Karpas-422 (cell line): ENCODE results near the gene HINFP. TPM values are rescaled to one million over a fixed set of nuclear protein-coding genes. Genes with fewer than 3 reads are reported as not detected.

ENCODE experiments used
- DNase-seq: peaks from one replicate; pipeline ENCODE4 v3.0.0-alpha.2; 2015
- H2AFZ ChIP-seq: fragments of 200-600 bp; sonication (generic); 2 replicates; pipeline ENCODE4 v1.6.1; 2014; ENCODE audit warnings: antibody characterized with exemption, low read length, mixed read lengths
- H3K27ac ChIP-seq: fragments of 200-600 bp; sonication (generic); 2 replicates; pipeline ENCODE4 v1.5.1; 2014; ENCODE audit warnings: mild to moderate bottlenecking, low read length, moderate library complexity
- H3K27me3 ChIP-seq: fragments of 200-600 bp; sonication (generic); 2 replicates; pipeline ENCODE4 v1.6.1; 2014; ENCODE audit warnings: low read length, mixed read lengths
- H3K36me3 ChIP-seq: fragments of 200-600 bp; sonication (generic); 2 replicates; pipeline ENCODE4 v1.6.1; 2014; ENCODE audit warnings: low read length, mixed read lengths; ENCODE audit not compliant: insufficient read depth
- H3K4me1 ChIP-seq: fragments of 200-600 bp; sonication (generic); 2 replicates; pipeline ENCODE4 v1.6.1; 2014; ENCODE audit warnings: mild to moderate bottlenecking, low read length, mixed read lengths
- H3K4me2 ChIP-seq: fragments of 200-600 bp; sonication (generic); 2 replicates; pipeline ENCODE4 v1.6.1; 2014; ENCODE audit warnings: low read length, low read depth, mild to moderate bottlenecking; ENCODE audit not compliant: poor library complexity, severe bottlenecking
- H3K4me3 ChIP-seq: fragments of 200-600 bp; sonication (generic); 2 replicates; pipeline ENCODE4 v1.5.1; 2014; ENCODE audit warnings: mild to moderate bottlenecking, antibody characterized with exemption, low read length, mixed read lengths
- H3K79me2 ChIP-seq: fragments of 200-600 bp; sonication (generic); 2 replicates; pipeline ENCODE4 v1.6.1; 2014; ENCODE audit warnings: mild to moderate bottlenecking, low read length, mixed read lengths
- H3K9ac ChIP-seq: fragments of 200-600 bp; sonication (generic); 2 replicates; pipeline ENCODE4 v1.6.0; 2014; ENCODE audit warnings: low read length
- H3K9me2 ChIP-seq: fragments of 200-600 bp; sonication (generic), shearing (Covaris generic); replicated peaks from 2 replicates; pipeline ENCODE4 v1.6.0; 2014; ENCODE audit warnings: mild to moderate bottlenecking, low read length, moderate library complexity; ENCODE audit not compliant: insufficient read depth
- H3K9me3 ChIP-seq: fragments of 300-700, 200-600 bp; sonication (generic); 2 replicates; pipeline ENCODE4 v1.6.1; 2014; ENCODE audit warnings: low read length, mixed read lengths
- H4K20me1 ChIP-seq: fragments of 200-600 bp; sonication (generic); 2 replicates; pipeline ENCODE4 v1.6.1; 2014; ENCODE audit warnings: mild to moderate bottlenecking, antibody characterized with exemption, low read length, low read depth; ENCODE audit not compliant: insufficient read depth
- total RNA-seq: library from RNA; depleted of rRNA; stranded (reverse); fragments of >200 nt; shearing (Covaris generic); gene quantifications from 2 replicates; pipeline ENCODE4 v1.2.3, GENCODE V29; 2014; ENCODE audit warnings: low replicate concordance; rRNA removed

The HINFP gene
- 16.3 and 22.4 TPM in 2 replicates for total RNA-seq

- Histone ChIP-seq H4K20me1 (0 out of 2 replicates have a peak, but pooled peaks cover 7% of the 10 kb centered on the region), H3K4me1 (peaks cover 16% of the 10 kb centered on the region), H3K9me2 (no peaks in the 10 kb centered on the region), H3K27me3 (no peaks in the 10 kb centered on the region), H3K79me2 (peaks cover 19% of the 10 kb centered on the region), H2AFZ (no peak within 1 kb of the TSS), H3K4me2 (peak within 1 kb of the TSS; percentile 87), H3K27ac (peak within 1 kb of the TSS; percentile 78), H3K4me3 (peak within 1 kb of the TSS; percentile 89), H3K9ac (peak within 1 kb of the TSS; percentile 85), H3K9me3 (no peaks in the 10 kb centered on the region), H3K36me3 (peaks cover 10% of the 10 kb centered on the region; the same call in 1 of the 2 replicates)
- peak; percentile 97 for DNase-seq
Measured at GRCh38 chr11:119121008-119121810, at the start of gene HINFP. Gene HINFP (plus strand): TSS chr11:119121580. CDS start chr11:119126945, 5,365 bp downstream.

- Histone ChIP-seq H2AFZ (no peak overlapping the region), H3K4me3 (no peak overlapping the region), H3K9me2 (no peaks in the 10 kb centered on the region), H4K20me1 (no peaks in the 10 kb centered on the region), H3K27me3 (no peaks in the 10 kb centered on the region), H3K79me2 (no peaks in the 10 kb centered on the region), H3K9ac (no peak overlapping the region), H3K4me1 (no peaks in the 10 kb centered on the region), H3K27ac (no peak overlapping the region), H3K9me3 (no peaks in the 10 kb centered on the region), H3K36me3 (no peaks in the 10 kb centered on the region), H3K4me2 (no peak overlapping the region)
- DNase-seq, result no peak
Measured at GRCh38 chr11:119077839-119078238, 43.5 kb upstream of the HINFP start.

- H3K27ac ChIP-seq, result no peak overlapping the region
- H3K4me3 ChIP-seq, result no peak overlapping the region
- H3K4me1 ChIP-seq, result no peaks in the 10 kb centered on the region
- H3K9me3 ChIP-seq, result no peaks in the 10 kb centered on the region
- no peaks in the 10 kb centered on the region for H3K27me3 ChIP-seq
- H3K4me2 ChIP-seq, result no peak overlapping the region
- DNase-seq, result no peak
- H3K36me3 ChIP-seq, result no peaks in the 10 kb centered on the region
- H3K79me2 ChIP-seq, result no peaks in the 10 kb centered on the region
- no peaks in the 10 kb centered on the region for H3K9me2 ChIP-seq
- no peak overlapping the region for H2AFZ ChIP-seq
- no peak overlapping the region for H3K9ac ChIP-seq
- H4K20me1 ChIP-seq, result no peaks in the 10 kb centered on the region
Measured at GRCh38 chr11:119078675-119079420, 42.5 kb upstream of the HINFP start.

- H3K79me2 ChIP-seq, result peaks cover 11% of the 10 kb centered on the region
- no peaks in the 10 kb centered on the region for H3K9me2 ChIP-seq
- no peaks in the 10 kb centered on the region for H3K27me3 ChIP-seq
- no peak overlapping the region for H3K4me3 ChIP-seq
- H3K9ac ChIP-seq, result no peak overlapping the region
- no peak for DNase-seq
- H3K36me3 ChIP-seq, result no peaks in the 10 kb centered on the region
- H3K9me3 ChIP-seq, result no peaks in the 10 kb centered on the region
- H3K27ac ChIP-seq, result no peak overlapping the region
- H2AFZ ChIP-seq, result no peak overlapping the region
- no peak overlapping the region for H3K4me2 ChIP-seq
- no peaks in the 10 kb centered on the region for H4K20me1 ChIP-seq
- H3K4me1 ChIP-seq, result peaks cover 10% of the 10 kb centered on the region
Measured at GRCh38 chr11:119081682-119082260, 39.6 kb upstream of the HINFP start.

GRCh38 chr11:119084663-119085436 is 36.5 kb upstream of the HINFP start, which contains the start of gene HMBS:
Gene HMBS (plus strand): TSS chr11:119084881. CDS start chr11:119085034, 153 bp downstream.
- peaks cover 14% of the 10 kb centered on the region for H3K79me2 ChIP-seq
- H3K9me3 ChIP-seq, result no peaks in the 10 kb centered on the region
- no peak within 1 kb of the TSS for H2AFZ ChIP-seq
- H3K27ac ChIP-seq, result peak within 1 kb of the TSS; percentile 53; the same call in 1 of the 2 replicates
- H3K4me1 ChIP-seq, result peaks cover 10% of the 10 kb centered on the region
- H3K9me2 ChIP-seq, result no peaks in the 10 kb centered on the region
- H4K20me1 ChIP-seq, result no peaks in the 10 kb centered on the region
- no peaks in the 10 kb centered on the region for H3K27me3 ChIP-seq
- H3K36me3 ChIP-seq, result no peaks in the 10 kb centered on the region
- peak within 1 kb of the TSS; percentile 82 for H3K4me3 ChIP-seq
- H3K4me2 ChIP-seq, result peak within 1 kb of the TSS; percentile 85
- DNase-seq, result peak; percentile 95
- peak within 1 kb of the TSS; percentile 84 for H3K9ac ChIP-seq

- H3K9ac ChIP-seq, result peak overlapping the region; percentile 84
- H3K36me3 ChIP-seq, result no peaks in the 10 kb centered on the region
- H3K4me3 ChIP-seq, result peak overlapping the region; percentile 82
- peak overlapping the region; percentile 85 for H3K4me2 ChIP-seq
- H3K79me2 ChIP-seq, result peaks cover 14% of the 10 kb centered on the region
- H3K9me3 ChIP-seq, result no peaks in the 10 kb centered on the region
- H2AFZ ChIP-seq, result no peak overlapping the region
- H3K9me2 ChIP-seq, result no peaks in the 10 kb centered on the region
- H4K20me1 ChIP-seq, result no peaks in the 10 kb centered on the region
- peaks cover 10% of the 10 kb centered on the region for H3K4me1 ChIP-seq
- no peak for DNase-seq
- H3K27me3 ChIP-seq, result no peaks in the 10 kb centered on the region
- peak overlapping the region; percentile 53; the same call in 1 of the 2 replicates for H3K27ac ChIP-seq
Measured at GRCh38 chr11:119085437-119085847, 35.9 kb upstream of the HINFP start.

GRCh38 chr11:119087123-119087522 is 34.3 kb upstream of the HINFP start:
- 0 out of 2 replicates have a peak overlapping the region, but pooled peaks have one; percentile 13 for H3K9ac ChIP-seq
- no peaks in the 10 kb centered on the region for H4K20me1 ChIP-seq
- no peak overlapping the region for H2AFZ ChIP-seq
- no peak overlapping the region for H3K27ac ChIP-seq
- H3K4me2 ChIP-seq, result no peak overlapping the region
- H3K4me3 ChIP-seq, result no peak overlapping the region
- no peaks in the 10 kb centered on the region for H3K9me2 ChIP-seq
- no peak for DNase-seq
- H3K9me3 ChIP-seq, result no peaks in the 10 kb centered on the region
- no peaks in the 10 kb centered on the region for H3K27me3 ChIP-seq
- H3K79me2 ChIP-seq, result peaks cover 14% of the 10 kb centered on the region
- H3K36me3 ChIP-seq, result no peaks in the 10 kb centered on the region
- peaks cover 13% of the 10 kb centered on the region for H3K4me1 ChIP-seq
